ENCODE data around the gene HDAC9.
A peak's percentile ranks its signal among the peaks of the same experiment; 100 is the strongest.

Gene HDAC9

DNA sequence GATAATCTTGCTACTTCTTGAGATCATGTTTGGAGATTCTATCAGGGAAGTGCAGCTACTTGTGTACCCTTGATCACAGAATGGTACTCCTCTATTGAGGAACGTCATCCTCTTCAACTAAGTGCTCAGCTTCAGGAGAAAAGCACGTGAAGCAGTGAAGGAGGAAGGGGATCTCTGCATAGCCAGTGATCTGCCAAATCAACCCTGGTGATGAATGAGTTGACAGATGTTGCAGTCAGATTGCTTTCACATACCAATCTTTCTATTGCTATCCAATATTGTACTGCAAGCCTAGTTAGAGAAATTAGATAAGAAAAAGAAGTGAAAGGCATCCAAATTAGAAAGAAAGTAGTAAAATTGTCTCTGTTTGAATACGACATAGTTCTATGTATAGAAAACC, 312.5 kb downstream of the HDAC9 start:
- H3K4me1 ChIP-seq (ENCODE audit: control insufficient read depth, insufficient read depth, low read length, poor library complexity, severe bottlenecking), result peaks cover 8% of the 10 kb centered on the region
- no peak overlapping the region for H3K27ac ChIP-seq (ENCODE audit: low read depth, low read length, severe bottlenecking)
- peaks cover under 1% of the 10 kb centered on the region for H3K9me3 ChIP-seq (ENCODE audit: control insufficient read depth, low read length)
- 100% methylated on average over 2 of the region's 3 CpGs; no CpG with 5 or more reads in 1 of the 2 experiments for WGBS, 2 experiments (ENCODE audit: insufficient coverage in 2 of 2)
- H3K4me3 ChIP-seq (ENCODE audit: extremely low read depth, insufficient read depth, low read length, poor library complexity, severe bottlenecking), result no peak overlapping the region
- H3K36me3 ChIP-seq (ENCODE audit: control insufficient read depth, insufficient read depth, low read length), result no peaks in the 10 kb centered on the region

DNA sequence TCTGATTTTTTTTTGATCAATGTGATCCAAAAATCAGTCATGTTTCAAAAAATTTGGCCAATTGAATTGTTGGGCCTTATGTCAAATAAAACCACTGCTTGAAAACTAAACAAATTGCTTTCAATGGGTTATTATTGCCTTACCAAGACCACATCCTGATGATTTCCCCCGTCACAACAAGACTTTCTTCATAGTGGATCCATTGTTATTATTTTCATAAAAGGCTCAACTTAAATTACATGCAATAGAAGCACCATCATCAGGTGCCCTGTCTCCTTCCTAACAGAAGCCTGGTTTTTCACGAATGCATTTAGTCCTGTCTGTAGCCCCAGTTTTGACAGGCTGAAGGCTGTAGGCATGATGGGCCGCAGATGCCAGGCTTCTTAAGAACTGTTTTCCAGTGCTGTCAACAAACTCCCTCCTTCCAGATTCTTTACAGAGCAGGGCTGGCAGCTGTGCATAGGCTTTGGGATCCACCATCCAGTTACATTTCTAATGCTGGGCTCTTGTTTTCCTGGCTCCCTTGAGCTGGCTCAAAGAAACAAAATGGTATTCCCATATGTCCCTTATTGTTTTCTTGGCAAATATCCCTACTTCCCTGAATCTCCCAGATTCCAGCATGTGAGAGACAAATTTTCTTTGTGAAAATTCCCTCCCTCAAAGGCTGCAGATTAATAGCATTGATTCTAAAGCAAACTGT, 319.9 kb downstream of the HDAC9 start:
- peaks cover 6% of the 10 kb centered on the region for H3K9me3 ChIP-seq (ENCODE audit: control insufficient read depth, low read length)
- H3K4me1 ChIP-seq (ENCODE audit: control insufficient read depth, insufficient read depth, low read length, poor library complexity, severe bottlenecking), result no peaks in the 10 kb centered on the region
- WGBS, 2 experiments (ENCODE audit: insufficient coverage in 2 of 2), result 93 to 98% methylated on average over 3 of the region's 3 CpGs
- H3K36me3 ChIP-seq (ENCODE audit: control insufficient read depth, insufficient read depth, low read length), result no peaks in the 10 kb centered on the region
- no peak overlapping the region for H3K4me3 ChIP-seq (ENCODE audit: extremely low read depth, insufficient read depth, low read length, poor library complexity, severe bottlenecking)
- H3K27ac ChIP-seq (ENCODE audit: low read depth, low read length, severe bottlenecking), result no peak overlapping the region

DNA sequence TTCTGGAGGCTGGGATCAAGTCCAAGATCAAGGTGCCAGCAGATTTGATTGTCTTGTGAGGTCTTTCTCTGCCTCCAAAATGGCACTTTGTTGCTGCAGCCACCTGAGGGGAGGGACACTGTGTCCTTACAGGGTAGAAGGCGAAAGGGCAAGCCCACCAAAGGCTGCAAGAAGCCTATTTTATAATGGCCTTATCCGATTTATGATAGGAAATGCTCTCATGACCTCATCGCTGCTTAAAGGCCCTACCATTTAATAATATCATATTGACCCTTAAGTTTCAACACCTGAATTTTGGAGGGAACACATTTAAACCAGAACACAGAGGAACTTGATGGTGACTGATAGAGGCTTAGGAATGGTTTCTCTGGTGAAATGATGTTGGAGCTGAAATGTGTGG, 325.4 kb downstream of the HDAC9 start:
- no peaks in the 10 kb centered on the region for H3K4me1 ChIP-seq (ENCODE audit: control insufficient read depth, insufficient read depth, low read length, poor library complexity, severe bottlenecking)

DNA sequence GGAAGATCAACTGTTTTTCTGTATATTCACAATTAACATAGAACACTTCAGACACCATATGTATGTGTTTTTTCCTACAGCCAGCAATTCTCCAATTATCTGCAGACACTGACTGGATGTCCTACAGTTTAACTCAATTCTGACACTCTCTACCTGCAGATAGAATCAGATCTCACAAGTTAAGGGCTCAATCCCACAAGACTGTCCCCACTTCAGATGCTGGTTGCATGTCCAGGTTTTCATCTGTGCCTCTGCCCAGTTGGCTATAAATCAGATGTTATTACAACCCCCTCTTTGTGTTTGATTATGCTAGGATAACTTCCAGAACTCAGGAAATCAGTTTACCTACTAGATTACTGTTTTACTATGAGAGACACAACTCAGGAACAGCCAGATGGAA, 326.0 kb downstream of the HDAC9 start:
- H3K4me1 ChIP-seq (ENCODE audit: control insufficient read depth, insufficient read depth, low read length, poor library complexity, severe bottlenecking), result no peaks in the 10 kb centered on the region
- no peaks in the 10 kb centered on the region for H3K9me3 ChIP-seq (ENCODE audit: control insufficient read depth, low read length)
- H3K27ac ChIP-seq (ENCODE audit: low read depth, low read length, severe bottlenecking), result no peak overlapping the region
- no peak overlapping the region for H3K4me3 ChIP-seq (ENCODE audit: extremely low read depth, insufficient read depth, low read length, poor library complexity, severe bottlenecking)
- no peaks in the 10 kb centered on the region for H3K36me3 ChIP-seq (ENCODE audit: control insufficient read depth, insufficient read depth, low read length)

More for the DNA sequence above, 325.4 kb downstream of the HDAC9 start:
- Histone ChIP-seq H3K9me3 (ENCODE audit: control insufficient read depth, low read length) (no peaks in the 10 kb centered on the region), H3K27ac (ENCODE audit: low read depth, low read length, severe bottlenecking) (no peak overlapping the region), H3K36me3 (ENCODE audit: control insufficient read depth, insufficient read depth, low read length) (no peaks in the 10 kb centered on the region), H3K4me3 (ENCODE audit: extremely low read depth, insufficient read depth, low read length, poor library complexity, severe bottlenecking) (no peak overlapping the region)
- WGBS, 2 experiments (ENCODE audit: insufficient coverage in 2 of 2), result 93 to 100% methylated on average over 1 to 2 of the region's 3 CpGs

DNA sequence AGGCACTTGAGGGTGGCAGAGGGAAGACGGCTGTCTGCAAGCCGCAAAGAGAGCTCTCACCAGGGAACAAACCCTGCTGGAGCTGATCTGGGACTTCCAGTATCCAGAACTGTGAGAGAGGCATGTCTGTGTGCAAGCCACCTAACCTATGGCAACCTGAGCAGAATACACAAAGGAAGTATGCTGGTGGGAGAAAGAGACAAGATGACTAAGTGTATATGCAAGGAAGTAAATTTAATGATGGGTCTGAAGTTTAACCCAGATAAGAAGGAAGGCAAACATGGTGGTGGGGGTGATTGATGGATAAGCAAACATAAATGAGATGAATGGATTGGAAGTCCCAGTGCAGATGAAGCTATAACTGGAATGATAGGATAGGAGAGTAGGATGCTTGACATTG, 328.6 kb downstream of the HDAC9 start:
- 87 to 93% methylated on average over 2 of the region's 2 CpGs for WGBS, 2 experiments (ENCODE audit: insufficient coverage in 2 of 2)
- H3K27ac ChIP-seq (ENCODE audit: low read depth, low read length, severe bottlenecking), result no peak overlapping the region
- peaks cover 6% of the 10 kb centered on the region for H3K4me1 ChIP-seq (ENCODE audit: control insufficient read depth, insufficient read depth, low read length, poor library complexity, severe bottlenecking)
- no peaks in the 10 kb centered on the region for H3K9me3 ChIP-seq (ENCODE audit: control insufficient read depth, low read length)
- no peaks in the 10 kb centered on the region for H3K36me3 ChIP-seq (ENCODE audit: control insufficient read depth, insufficient read depth, low read length)
- H3K4me3 ChIP-seq (ENCODE audit: extremely low read depth, insufficient read depth, low read length, poor library complexity, severe bottlenecking), result no peak overlapping the region

DNA sequence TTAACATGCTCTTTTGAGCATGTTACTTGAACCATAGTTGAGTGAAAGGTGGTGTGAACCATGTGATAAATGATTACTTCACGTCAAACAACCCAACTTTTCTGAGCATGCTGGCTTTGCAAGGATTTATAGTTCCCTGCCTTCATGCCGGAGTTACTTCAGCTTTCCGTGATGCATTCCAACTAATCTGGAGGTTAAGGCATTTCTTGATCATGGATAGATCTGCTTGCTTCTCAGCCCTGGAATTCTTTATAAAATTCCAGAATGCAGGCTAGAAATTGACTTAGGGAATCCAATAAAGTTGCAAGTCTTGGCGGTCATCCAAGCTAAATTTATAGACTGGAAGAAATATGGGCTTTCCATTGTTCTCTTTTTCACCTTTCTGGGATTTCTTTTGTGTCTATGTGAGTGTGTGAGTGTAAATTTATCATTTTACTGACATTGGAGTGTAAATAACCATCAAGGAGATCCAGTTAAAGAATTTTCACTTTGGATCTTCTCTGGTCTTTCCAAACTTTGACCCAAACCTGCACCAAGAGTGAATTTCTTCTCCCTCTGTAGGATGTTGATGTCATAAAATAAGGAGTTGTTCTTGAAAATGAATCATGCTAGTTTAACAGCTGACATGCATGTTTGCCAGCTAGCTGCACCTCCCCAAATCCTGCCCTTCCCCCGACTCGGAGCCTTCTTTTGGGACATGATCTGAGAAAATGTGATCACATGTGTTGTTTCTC, 332.9 kb downstream of the HDAC9 start:
- H3K9me3 ChIP-seq (ENCODE audit: control insufficient read depth, low read length), result no peaks in the 10 kb centered on the region
- peaks cover 6% of the 10 kb centered on the region for H3K4me1 ChIP-seq (ENCODE audit: control insufficient read depth, insufficient read depth, low read length, poor library complexity, severe bottlenecking)
- 93 to 100% methylated on average over 3 to 4 of the region's 6 CpGs for WGBS, 2 experiments (ENCODE audit: insufficient coverage in 2 of 2)
- no peak overlapping the region for H3K4me3 ChIP-seq (ENCODE audit: extremely low read depth, insufficient read depth, low read length, poor library complexity, severe bottlenecking)
- no peak overlapping the region for H3K27ac ChIP-seq (ENCODE audit: low read depth, low read length, severe bottlenecking)
- H3K36me3 ChIP-seq (ENCODE audit: control insufficient read depth, insufficient read depth, low read length), result no peaks in the 10 kb centered on the region

DNA sequence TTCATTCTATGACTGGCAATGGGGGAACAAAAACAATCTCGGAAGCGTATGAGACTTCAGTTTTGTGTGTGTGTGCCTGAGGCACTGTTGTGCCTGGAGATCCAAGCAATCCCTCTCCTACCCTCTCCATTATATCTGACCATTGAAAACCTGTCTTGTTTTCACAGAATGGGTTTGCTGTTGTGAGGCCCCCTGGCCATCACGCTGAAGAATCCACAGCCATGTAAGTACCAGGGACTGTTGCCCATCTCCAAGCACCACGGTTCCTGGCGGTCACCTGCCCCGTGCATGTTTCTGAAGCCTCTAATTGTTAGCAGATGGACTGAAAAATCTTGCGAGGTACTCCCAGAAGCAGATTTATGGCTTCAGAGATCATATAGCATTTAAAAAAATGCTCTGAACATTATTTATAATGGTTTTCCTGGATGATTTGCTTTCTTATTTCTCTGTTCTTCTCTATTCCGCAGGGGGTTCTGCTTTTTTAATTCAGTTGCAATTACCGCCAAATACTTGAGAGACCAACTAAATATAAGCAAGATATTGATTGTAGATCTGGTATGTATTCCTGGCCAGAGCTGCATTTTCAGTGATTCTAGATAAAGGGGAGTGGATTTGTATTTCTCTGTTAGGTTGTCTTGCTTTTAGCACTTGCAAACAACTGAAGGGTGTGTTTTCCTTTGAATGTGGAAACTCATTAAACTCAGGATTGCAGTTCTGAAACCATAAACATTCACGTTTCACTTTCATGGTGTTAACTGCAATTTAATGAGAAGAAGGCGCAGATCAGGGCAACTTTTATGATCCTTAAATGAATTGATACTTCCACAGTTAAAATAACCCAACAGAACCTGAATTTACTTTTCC, 333.7 kb downstream of the HDAC9 start:
- WGBS, 2 experiments (ENCODE audit: insufficient coverage in 2 of 2), result 89 to 94% methylated on average over 5 to 7 of the region's 11 CpGs
- Histone ChIP-seq H3K36me3 (ENCODE audit: control insufficient read depth, insufficient read depth, low read length) (no peaks in the 10 kb centered on the region), H3K27ac (ENCODE audit: low read depth, low read length, severe bottlenecking) (peak overlapping the region; percentile 48), H3K4me3 (ENCODE audit: extremely low read depth, insufficient read depth, low read length, poor library complexity, severe bottlenecking) (no peak overlapping the region), H3K9me3 (ENCODE audit: control insufficient read depth, low read length) (no peaks in the 10 kb centered on the region), H3K4me1 (ENCODE audit: control insufficient read depth, insufficient read depth, low read length, poor library complexity, severe bottlenecking) (peaks cover 6% of the 10 kb centered on the region)

DNA sequence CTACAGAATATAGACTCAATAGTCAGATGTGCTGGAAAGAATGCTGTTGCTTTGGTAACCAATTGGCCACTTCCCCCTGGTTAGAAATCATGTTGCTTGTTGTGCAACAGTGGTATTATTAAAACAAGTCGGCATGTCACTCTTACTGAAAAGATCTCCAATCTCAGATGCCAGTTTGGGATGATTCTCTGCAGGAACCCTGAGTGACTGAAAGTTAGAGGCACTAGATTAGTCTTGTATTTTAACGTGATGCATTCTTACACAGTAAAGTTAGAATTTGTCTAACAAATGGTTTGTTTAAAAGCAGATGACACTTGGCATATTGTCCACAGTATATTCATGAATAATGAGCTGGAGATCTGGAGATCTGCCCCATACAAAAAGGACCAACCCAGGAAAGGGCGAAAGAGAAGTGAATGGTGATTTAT, 334.3 kb downstream of the HDAC9 start:
- 75 to 89% methylated on average over 1 to 2 of the region's 3 CpGs for WGBS, 2 experiments (ENCODE audit: insufficient coverage in 2 of 2)
- no peaks in the 10 kb centered on the region for H3K36me3 ChIP-seq (ENCODE audit: control insufficient read depth, insufficient read depth, low read length)
- no peaks in the 10 kb centered on the region for H3K9me3 ChIP-seq (ENCODE audit: control insufficient read depth, low read length)
- peaks cover 6% of the 10 kb centered on the region for H3K4me1 ChIP-seq (ENCODE audit: control insufficient read depth, insufficient read depth, low read length, poor library complexity, severe bottlenecking)
- no peak overlapping the region for H3K4me3 ChIP-seq (ENCODE audit: extremely low read depth, insufficient read depth, low read length, poor library complexity, severe bottlenecking)
- H3K27ac ChIP-seq (ENCODE audit: low read depth, low read length, severe bottlenecking), result no peak overlapping the region

DNA sequence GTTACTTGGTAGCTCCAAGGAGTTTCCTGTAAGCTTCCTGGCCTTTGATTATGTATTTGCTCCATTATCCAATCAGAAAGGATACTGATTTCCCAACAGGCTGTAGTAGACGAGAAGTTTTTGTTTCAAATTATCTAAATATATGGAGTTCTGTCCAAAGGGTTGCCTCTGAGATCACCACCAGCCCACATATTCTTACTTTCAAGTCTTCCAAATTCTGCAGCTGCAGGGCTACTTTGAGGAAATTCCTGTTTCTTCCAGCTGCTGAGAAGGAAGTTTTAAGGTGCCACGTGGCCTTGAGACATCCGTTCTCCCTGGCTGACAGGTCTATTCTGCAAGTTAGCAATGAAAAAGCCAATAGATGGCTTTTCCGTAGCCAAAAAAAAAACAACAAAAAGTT, 335.9 kb downstream of the HDAC9 start:
- H3K9me3 ChIP-seq (ENCODE audit: control insufficient read depth, low read length), result no peaks in the 10 kb centered on the region
- H3K27ac ChIP-seq (ENCODE audit: low read depth, low read length, severe bottlenecking), result no peak overlapping the region
- H3K4me3 ChIP-seq (ENCODE audit: extremely low read depth, insufficient read depth, low read length, poor library complexity, severe bottlenecking), result no peak overlapping the region
- H3K4me1 ChIP-seq (ENCODE audit: control insufficient read depth, insufficient read depth, low read length, poor library complexity, severe bottlenecking), result peaks cover 6% of the 10 kb centered on the region
- H3K36me3 ChIP-seq (ENCODE audit: control insufficient read depth, insufficient read depth, low read length), result no peaks in the 10 kb centered on the region
- 69 to 89% methylated on average over 2 of the region's 4 CpGs for WGBS, 2 experiments (ENCODE audit: insufficient coverage in 2 of 2)

DNA sequence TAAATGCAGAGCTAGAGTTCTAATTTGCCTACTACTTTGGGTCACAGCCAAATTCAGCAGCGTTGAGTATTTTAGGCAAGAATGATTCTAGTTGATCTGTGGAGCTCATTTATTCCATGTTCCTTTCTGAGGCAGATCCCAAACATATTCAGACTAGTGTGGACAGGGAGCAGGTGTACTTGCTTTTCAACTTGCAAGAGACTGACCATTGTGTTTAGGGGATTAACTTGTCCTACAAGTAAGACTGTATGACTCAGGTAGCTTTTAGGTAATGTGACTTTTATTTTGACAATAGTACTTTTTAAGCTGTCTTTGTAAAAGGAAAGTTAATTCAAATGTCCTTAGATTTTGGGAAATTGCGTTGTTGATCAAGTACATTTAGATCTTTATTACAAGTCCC, 336.4 kb downstream of the HDAC9 start:
- WGBS, 2 experiments (ENCODE audit: insufficient coverage in 2 of 2), result 88% methylated on average over 1 of the region's 2 CpGs; no CpG with 5 or more reads in 1 of the 2 experiments
- Histone ChIP-seq H3K27ac (ENCODE audit: low read depth, low read length, severe bottlenecking) (no peak overlapping the region), H3K36me3 (ENCODE audit: control insufficient read depth, insufficient read depth, low read length) (no peaks in the 10 kb centered on the region), H3K4me3 (ENCODE audit: extremely low read depth, insufficient read depth, low read length, poor library complexity, severe bottlenecking) (no peak overlapping the region), H3K9me3 (ENCODE audit: control insufficient read depth, low read length) (no peaks in the 10 kb centered on the region), H3K4me1 (ENCODE audit: control insufficient read depth, insufficient read depth, low read length, poor library complexity, severe bottlenecking) (peaks cover 6% of the 10 kb centered on the region)

Data from mesodermal cell (in vitro differentiated cells).